MCF 10A (cell line): Measurements from ENCODE around the gene ARMS2. TPM values are rescaled to one million over a fixed set of nuclear protein-coding genes. Genes with fewer than 3 reads are reported as not detected.

Source experiments
- BruUV-seq: library from RNA; stranded (reverse); fragments of 400-500 nt; replicated peaks from 2 replicates; lab custom pipeline; 2021; lab: Mats Ljungman, UMichigan
- CTCF ChIA-PET: fragments of 300-600 bp; sonication (Branson Sonifier 250); formaldehyde crosslinking; extraction: SDS; loops from one replicate; lab custom pipeline; 2021; ENCODE audit warnings: antibody characterized with exemption, inconsistent platforms; lab: Yijun Ruan, JAX
- POLR2A ChIA-PET: fragments of 300-600, 350-650 bp; sonication (Branson Sonifier 250); formaldehyde crosslinking; extraction: SDS; loops from one replicate; lab custom pipeline; 2020; ENCODE audit warnings: antibody characterized with exemption, inconsistent platforms; lab: Yijun Ruan, JAX
- DNase-seq: peaks from one replicate; pipeline ENCODE4 v3.0.0-alpha.2; 2018; ENCODE audit not compliant: unreplicated experiment
- H3K27ac Mint-ChIP-seq: one replicate; pipeline ENCODE4 v1.8.0; 2022; ENCODE audit warnings: mild to moderate bottlenecking, low read depth, mixed read lengths; ENCODE audit not compliant: unreplicated experiment
- H3K27me3 Mint-ChIP-seq: one replicate; pipeline ENCODE4 v1.8.0; 2022; ENCODE audit warnings: mixed read lengths; ENCODE audit not compliant: insufficient read depth, unreplicated experiment
- H3K36me3 Mint-ChIP-seq: one replicate; pipeline ENCODE4 v1.8.0; 2022; ENCODE audit warnings: mild to moderate bottlenecking, moderate library complexity, mixed read lengths; ENCODE audit not compliant: insufficient read depth, unreplicated experiment
- H3K4me1 Mint-ChIP-seq: one replicate; pipeline ENCODE4 v1.8.0; 2022; ENCODE audit warnings: mixed read lengths; ENCODE audit not compliant: insufficient read depth, unreplicated experiment
- H3K4me3 Mint-ChIP-seq: one replicate; pipeline ENCODE4 v1.8.0; 2022; ENCODE audit warnings: mild to moderate bottlenecking, moderate library complexity, mixed read lengths; ENCODE audit not compliant: unreplicated experiment
- H3K9me3 Mint-ChIP-seq: one replicate; pipeline ENCODE4 v1.8.0; 2022; ENCODE audit warnings: mixed read lengths; ENCODE audit not compliant: unreplicated experiment
- intact Hi-C: fragments of 100-400 bp; cut with micrococcal nuclease; formaldehyde crosslinking; loops from 2 replicates; pipeline ENCODE4 v1.14.1; 2022
- total RNA-seq: library from RNA; stranded (reverse); gene quantifications from 2 replicates; pipeline ENCODE4 v1.2.3, GENCODE V29; 2022
- TF ChIP-seq, protein P1 (sequence below): fragments of 200-600 bp; IDR thresholded peaks from one replicate; pipeline ENCODE4 v1.8.0; 2022; ENCODE audit warnings: antibody characterized with exemption, mild to moderate bottlenecking; ENCODE audit not compliant: unreplicated experiment

Gene ARMS2
- total RNA-seq, 1 experiment from 2014 or later = not detected

DNA sequence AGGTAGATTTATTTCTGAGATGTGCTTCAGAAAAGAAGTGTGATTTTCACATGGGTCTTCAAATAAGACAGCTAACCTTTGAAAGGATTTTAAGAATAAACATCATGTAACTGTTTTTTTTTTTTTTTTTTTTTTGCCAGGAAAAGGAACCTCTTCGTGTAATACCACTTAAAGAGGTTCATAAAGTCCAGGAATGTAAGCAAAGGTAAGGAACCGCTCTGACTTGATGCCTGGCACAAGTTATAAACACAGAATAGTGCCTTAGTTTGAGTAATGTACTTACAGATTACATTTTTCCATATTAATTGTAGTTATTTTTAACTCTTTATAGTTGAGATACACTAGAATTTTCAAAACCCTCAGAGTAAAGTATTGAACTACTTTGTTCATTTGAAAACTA, 30.4 kb upstream of the ARMS2 start:
- H3K4me1 Mint-ChIP-seq = peaks cover 34% of the 10 kb centered on the region
- H3K9me3 Mint-ChIP-seq = no peaks in the 10 kb centered on the region
- H3K27ac Mint-ChIP-seq = no peak overlapping the region
- ChIA-PET POLR2A (interaction anchor here (1.2 kb wide), 1 partner anchor 45 kb away, joined by 3 read pairs; no protein-coding TSS in a partner anchor), CTCF (interaction anchor here (0.6 to 3.6 kb wide), 6 partner anchors 10 to 126 kb away, joined by 3 to 24 read pairs (median 6); no protein-coding TSS in a partner anchor)
- no peaks in the 10 kb centered on the region for H3K27me3 Mint-ChIP-seq
- H3K4me3 Mint-ChIP-seq = no peak overlapping the region
- H3K36me3 Mint-ChIP-seq = peaks cover 41% of the 10 kb centered on the region
- DNase-seq = no peak
- no TSS peak for BruUV-seq
- TF ChIP-seq, protein P1, sequence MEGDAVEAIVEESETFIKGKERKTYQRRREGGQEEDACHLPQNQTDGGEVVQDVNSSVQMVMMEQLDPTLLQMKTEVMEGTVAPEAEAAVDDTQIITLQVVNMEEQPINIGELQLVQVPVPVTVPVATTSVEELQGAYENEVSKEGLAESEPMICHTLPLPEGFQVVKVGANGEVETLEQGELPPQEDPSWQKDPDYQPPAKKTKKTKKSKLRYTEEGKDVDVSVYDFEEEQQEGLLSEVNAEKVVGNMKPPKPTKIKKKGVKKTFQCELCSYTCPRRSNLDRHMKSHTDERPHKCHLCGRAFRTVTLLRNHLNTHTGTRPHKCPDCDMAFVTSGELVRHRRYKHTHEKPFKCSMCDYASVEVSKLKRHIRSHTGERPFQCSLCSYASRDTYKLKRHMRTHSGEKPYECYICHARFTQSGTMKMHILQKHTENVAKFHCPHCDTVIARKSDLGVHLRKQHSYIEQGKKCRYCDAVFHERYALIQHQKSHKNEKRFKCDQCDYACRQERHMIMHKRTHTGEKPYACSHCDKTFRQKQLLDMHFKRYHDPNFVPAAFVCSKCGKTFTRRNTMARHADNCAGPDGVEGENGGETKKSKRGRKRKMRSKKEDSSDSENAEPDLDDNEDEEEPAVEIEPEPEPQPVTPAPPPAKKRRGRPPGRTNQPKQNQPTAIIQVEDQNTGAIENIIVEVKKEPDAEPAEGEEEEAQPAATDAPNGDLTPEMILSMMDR = no peak
- intact Hi-C loops = no loop called here

DNA sequence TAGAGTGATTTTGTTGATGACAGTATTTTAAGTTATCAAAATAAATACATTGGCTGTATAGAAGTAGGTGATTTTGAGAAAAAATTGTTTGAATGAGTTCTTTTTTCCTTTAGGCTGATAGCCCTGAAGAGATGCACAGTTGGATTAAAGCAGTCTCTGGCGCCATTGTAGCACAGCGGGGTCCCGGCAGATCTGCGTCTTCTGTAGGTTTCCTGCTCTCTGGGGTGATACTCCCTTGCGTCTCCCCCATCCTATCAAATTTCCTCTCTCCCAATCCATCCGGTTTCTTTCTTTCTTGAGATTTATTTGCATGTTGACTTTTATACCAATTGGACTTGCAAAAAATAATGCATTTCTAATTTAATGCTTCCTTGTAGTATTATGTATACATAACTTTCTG, 27.6 kb upstream of the ARMS2 start:
- CTCF ChIA-PET = no interaction called here
- H3K27me3 Mint-ChIP-seq = no peaks in the 10 kb centered on the region
- H3K9me3 Mint-ChIP-seq = no peaks in the 10 kb centered on the region
- TF ChIP-seq, protein P1 = no peak
- H3K36me3 Mint-ChIP-seq = peaks cover 56% of the 10 kb centered on the region
- BruUV-seq = no TSS peak
- intact Hi-C loops = no loop called here
- peaks cover 9% of the 10 kb centered on the region for H3K4me1 Mint-ChIP-seq
- no peak overlapping the region for H3K4me3 Mint-ChIP-seq
- H3K27ac Mint-ChIP-seq = no peak overlapping the region
- POLR2A ChIA-PET = no interaction called here
- DNase-seq = no peak

DNA sequence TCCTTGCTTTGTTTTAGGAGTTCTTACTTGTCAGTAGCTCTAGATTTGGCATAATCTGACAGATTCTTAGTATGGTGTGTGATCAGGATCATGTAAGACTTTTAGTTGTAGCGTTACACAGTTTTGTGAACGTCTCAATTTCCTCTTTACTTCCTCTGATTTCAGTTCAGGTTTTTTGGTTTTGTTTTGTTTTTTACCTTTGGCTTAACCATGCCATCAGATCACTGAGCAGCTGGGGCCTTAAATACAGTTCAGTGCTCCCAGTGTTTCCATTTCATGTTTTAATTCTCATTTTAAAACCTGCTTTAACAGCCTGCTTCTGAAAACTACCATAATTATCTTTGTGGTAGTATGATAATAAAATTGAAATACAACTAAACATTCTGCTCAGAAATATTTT, 27.2 kb upstream of the ARMS2 start:
- Mint-ChIP-seq H3K27me3 (no peaks in the 10 kb centered on the region), H3K4me1 (peaks cover 4% of the 10 kb centered on the region), H3K36me3 (peaks cover 57% of the 10 kb centered on the region), H3K4me3 (no peak overlapping the region), H3K9me3 (no peaks in the 10 kb centered on the region), H3K27ac (no peak overlapping the region)
- intact Hi-C loops = no loop called here
- TF ChIP-seq, protein P1 = no peak
- POLR2A ChIA-PET = interaction anchor here (0.6 kb wide), 1 partner anchor 156 kb away, joined by 3 read pairs; the partner anchor contains the start of gene BTBD16
- no TSS peak for BruUV-seq
- DNase-seq = no peak
- CTCF ChIA-PET = no interaction called here

DNA sequence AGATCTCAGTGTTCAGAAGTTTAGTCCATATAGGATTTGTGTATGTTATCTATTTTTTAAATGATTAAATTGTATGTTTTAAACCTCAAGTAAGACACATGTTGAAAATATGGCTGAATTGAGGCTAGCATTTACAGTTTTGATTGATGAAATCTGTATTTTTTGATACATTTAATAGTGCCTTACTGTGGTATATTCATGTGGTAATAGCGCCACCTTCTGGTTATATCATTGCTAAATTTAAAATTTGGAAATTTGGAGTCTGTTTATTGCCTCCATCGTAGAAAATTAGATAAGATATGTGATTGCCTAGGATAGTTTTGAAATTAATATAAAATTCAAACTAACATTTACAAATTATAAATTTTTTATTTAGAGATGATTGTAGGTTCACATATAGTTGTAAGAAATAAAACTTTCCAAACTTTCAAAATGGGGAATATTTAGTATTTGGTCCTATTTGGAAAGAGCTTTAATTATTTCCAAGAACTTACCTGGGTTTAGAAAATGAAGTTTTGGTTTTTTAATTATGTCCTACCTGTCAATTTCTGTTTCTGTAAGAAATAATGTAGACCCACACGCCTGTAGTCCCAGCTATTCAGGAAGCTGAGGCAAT, 19.1 kb upstream of the ARMS2 start:
- Mint-ChIP-seq H3K27me3 (no peaks in the 10 kb centered on the region), H3K36me3 (peaks cover 46% of the 10 kb centered on the region), H3K4me3 (no peak overlapping the region), H3K27ac (no peak overlapping the region), H3K9me3 (no peaks in the 10 kb centered on the region), H3K4me1 (no peaks in the 10 kb centered on the region)
- no TSS peak for BruUV-seq
- ChIA-PET POLR2A (interaction anchor here (1.3 to 1.9 kb wide), 6 partner anchors 56 to 138 kb away, joined by 3 to 7 read pairs (median 4); partner anchors contain the start of gene PLEKHA1), CTCF (interaction anchor here (0.6 to 6.2 kb wide), 30 partner anchors 11 to 1586 kb away, joined by 3 to 86 read pairs (median 4); partner anchors contain the start of gene PLEKHA1)
- intact Hi-C loops = loop anchor here (1.0 to 2.0 kb wide), 4 partner anchors 93 to 269 kb away; no protein-coding TSS in a partner anchor
- peak; percentile 55 for DNase-seq
- TF ChIP-seq, protein P1 = peak; percentile 51
